Activated CD4-positive, alpha-beta memory T cell treated with anti-CD3 and anti-CD28 coated beads, Interleukin-2, amount 10 ng/mL, durations not matched to agents 7 days and 5 days (primary cell): ENCODE results near the gene PDXP. TPM values are rescaled to one million over a fixed set of nuclear protein-coding genes. Genes with fewer than 3 reads are reported as not detected.

Experiments used
- CTCF ChIA-PET: fragments of 350-600 bp; sonication (Branson Sonifier 250); formaldehyde crosslinking; loops from one replicate; lab custom pipeline; 2021; ENCODE audit warnings: antibody characterized with exemption, inconsistent platforms; lab: Charles Lee
- POLR2A ChIA-PET: fragments of 350-600 bp; sonication (Branson Sonifier 250); formaldehyde crosslinking; loops from one replicate; lab custom pipeline; 2021; ENCODE audit warnings: antibody characterized with exemption; lab: Charles Lee
- DNase-seq: peaks from one replicate; pipeline ENCODE4 v3.0.0-alpha.2; 2020
- H3K27ac Mint-ChIP-seq: one replicate; pipeline ENCODE4 v1.8.0; 2021; ENCODE audit warnings: mild to moderate bottlenecking, mixed read lengths
- H3K27me3 Mint-ChIP-seq: one replicate; pipeline ENCODE4 v1.8.0; 2021; ENCODE audit warnings: mixed read lengths
- H3K36me3 Mint-ChIP-seq: one replicate; pipeline ENCODE4 v1.8.0; 2021; ENCODE audit warnings: low read depth, mixed read lengths
- H3K4me1 Mint-ChIP-seq: one replicate; pipeline ENCODE4 v1.8.0; 2021; ENCODE audit warnings: mixed read lengths
- H3K4me3 Mint-ChIP-seq: one replicate; pipeline ENCODE4 v1.8.0; 2021; ENCODE audit warnings: mild to moderate bottlenecking, mixed read lengths
- H3K9me3 Mint-ChIP-seq: one replicate; pipeline ENCODE4 v1.8.0; 2021; ENCODE audit warnings: mixed read lengths
- total RNA-seq, 2 experiments: library from RNA; stranded (reverse); gene quantifications; one replicate each; pipeline ENCODE4 v1.2.3, GENCODE V29; 2021

PDXP gene
- total RNA-seq, 2 experiments from 2014 or later = 19.1 to 21.6 TPM

DNA sequence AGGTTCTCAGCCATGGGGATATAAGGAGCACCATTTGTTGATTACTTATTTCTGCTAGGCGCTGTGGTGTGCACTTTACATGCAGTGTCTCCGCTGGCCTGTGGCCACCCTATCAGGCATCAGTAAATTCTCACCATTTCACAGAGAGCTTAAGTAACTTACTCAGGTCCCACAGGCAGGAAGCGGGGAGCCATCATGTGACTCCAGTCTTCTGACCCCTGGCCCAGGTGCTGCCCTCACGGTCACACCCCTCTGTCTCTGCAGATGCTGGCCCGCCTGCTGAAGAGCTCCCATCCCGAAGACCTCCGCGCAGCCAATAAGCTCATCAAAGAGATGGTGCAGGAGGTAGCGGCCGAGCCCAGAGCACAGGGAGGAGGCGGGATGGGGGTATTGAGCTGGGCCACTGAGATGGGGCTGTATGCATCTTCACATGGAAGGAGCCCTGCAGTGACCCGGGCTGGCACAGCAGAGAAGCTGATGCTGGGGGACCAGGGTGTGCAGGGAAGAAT lies 37.1 kb upstream of the PDXP start:
- H3K4me1 Mint-ChIP-seq = peaks cover 24% of the 10 kb centered on the region
- H3K9me3 Mint-ChIP-seq = no peaks in the 10 kb centered on the region
- no peak overlapping the region for H3K27ac Mint-ChIP-seq
- CTCF ChIA-PET = interaction anchor here (0.8 to 1.3 kb wide), 4 partner anchors 12 to 22 kb away, joined by 3 to 4 read pairs (median 4); partner anchors contain the start of gene GGA1
- POLR2A ChIA-PET = interaction anchor here (0.9 to 1.0 kb wide), 2 partner anchors 13 to 38 kb away, joined by 3 read pairs; partner anchors contain the start of gene GGA1
- H3K27me3 Mint-ChIP-seq = no peaks in the 10 kb centered on the region
- DNase-seq = no peak
- H3K4me3 Mint-ChIP-seq = no peak overlapping the region
- H3K36me3 Mint-ChIP-seq = peaks cover 25% of the 10 kb centered on the region

DNA sequence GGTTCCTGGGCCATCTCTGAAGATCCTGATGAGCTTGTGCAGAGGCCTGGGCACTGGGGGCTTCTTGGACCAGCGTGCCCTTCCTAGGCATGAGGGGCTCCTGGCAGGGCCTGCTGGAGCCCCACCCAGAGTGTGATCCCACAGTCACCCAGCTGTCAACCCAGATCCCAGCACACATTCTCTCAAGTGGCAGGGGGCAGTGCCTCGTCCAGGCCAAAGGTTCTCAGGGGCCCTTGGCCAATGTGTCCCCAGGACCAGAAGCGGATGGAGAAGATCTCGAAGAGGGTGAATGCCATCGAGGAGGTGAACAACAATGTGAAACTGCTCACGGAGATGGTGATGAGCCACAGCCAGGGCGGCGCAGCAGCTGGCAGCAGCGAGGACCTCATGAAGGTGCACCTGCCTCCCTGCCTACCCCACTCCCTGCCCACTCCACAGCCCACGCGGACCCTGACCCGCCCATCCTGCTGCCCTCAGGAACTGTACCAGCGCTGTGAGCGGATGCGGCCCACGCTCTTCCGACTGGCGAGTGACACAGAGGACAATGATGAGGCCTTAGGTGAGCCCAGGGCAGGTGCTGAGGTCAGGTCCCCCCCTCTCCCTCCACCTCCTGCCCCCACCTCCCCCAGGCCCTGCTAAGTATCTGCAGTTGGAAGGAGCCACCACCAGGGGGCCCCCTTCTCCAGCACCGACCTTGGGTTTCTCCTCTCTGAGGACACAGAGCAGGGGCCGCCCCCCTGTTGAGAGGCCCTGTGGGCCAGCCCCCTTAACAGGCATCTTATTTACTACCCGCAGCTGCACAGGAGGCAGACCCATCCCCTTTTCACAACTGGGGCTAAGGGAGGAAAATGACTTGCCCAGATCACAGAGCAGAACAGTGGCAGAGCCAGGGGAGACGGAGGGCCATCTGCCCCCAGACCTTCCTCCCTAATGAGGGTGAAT lies 35.2 kb upstream of the PDXP start:
- peak overlapping the region; percentile 79 for H3K27ac Mint-ChIP-seq
- H3K27me3 Mint-ChIP-seq = no peaks in the 10 kb centered on the region
- peaks cover 43% of the 10 kb centered on the region for H3K4me1 Mint-ChIP-seq
- DNase-seq = peak; percentile 80
- ChIA-PET POLR2A (no interaction called here), CTCF (interaction anchor here (0.5 to 1.7 kb wide), 9 partner anchors 7 to 58 kb away, joined by 3 to 5 read pairs (median 3); partner anchors contain the start of genes GGA1 and PDXP)
- no peak overlapping the region for H3K4me3 Mint-ChIP-seq
- no peaks in the 10 kb centered on the region for H3K9me3 Mint-ChIP-seq
- peaks cover 21% of the 10 kb centered on the region for H3K36me3 Mint-ChIP-seq

- Mint-ChIP-seq H3K4me1 (peaks cover 47% of the 10 kb centered on the region), H3K4me3 (no peak overlapping the region), H3K27me3 (no peaks in the 10 kb centered on the region), H3K36me3 (peaks cover 21% of the 10 kb centered on the region), H3K9me3 (no peaks in the 10 kb centered on the region), H3K27ac (peak overlapping the region; percentile 79)
- DNase-seq = no peak
- POLR2A ChIA-PET = no interaction called here
- CTCF ChIA-PET = interaction anchor here (0.7 to 1.1 kb wide), 4 partner anchors 9 to 56 kb away, joined by 3 to 4 read pairs (median 3); partner anchors contain the start of gene GGA1
These were observed 34.5 kb upstream of the PDXP start for GRCh38 chr22:37624017-37624365.

DNA sequence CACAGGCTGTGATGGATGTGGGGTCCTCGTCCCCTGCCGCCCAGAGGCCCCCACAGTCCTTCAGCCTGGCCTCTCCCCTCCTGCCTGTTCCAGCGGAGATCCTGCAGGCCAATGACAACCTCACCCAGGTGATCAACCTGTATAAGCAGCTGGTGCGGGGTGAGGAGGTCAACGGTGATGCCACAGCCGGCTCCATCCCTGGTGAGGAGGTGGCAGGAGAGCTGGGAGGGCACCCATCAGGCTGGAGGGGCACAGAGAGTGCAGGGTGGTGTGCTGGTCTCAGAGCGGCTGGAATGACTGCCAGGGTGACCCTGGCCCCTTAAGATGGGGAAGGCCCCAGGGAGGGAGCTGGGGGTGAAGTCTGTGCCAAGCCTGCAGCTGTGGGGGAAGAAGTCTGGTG lies 33.6 kb upstream of the PDXP start:
- no peak overlapping the region for H3K4me3 Mint-ChIP-seq
- H3K27ac Mint-ChIP-seq = peak overlapping the region; percentile 41
- ChIA-PET POLR2A (interaction anchor here (0.9 to 7.5 kb wide), 6 partner anchors 9 to 54 kb away, joined by 3 to 110 read pairs (median 8); partner anchors contain the start of gene SH3BP1), CTCF (interaction anchor here (1.5 to 5.3 kb wide), 4 partner anchors 12 to 57 kb away, joined by 5 to 66 read pairs (median 30); partner anchors contain the start of genes PDXP and SH3BP1)
- peaks cover 21% of the 10 kb centered on the region for H3K36me3 Mint-ChIP-seq
- H3K27me3 Mint-ChIP-seq = no peaks in the 10 kb centered on the region
- no peaks in the 10 kb centered on the region for H3K9me3 Mint-ChIP-seq
- DNase-seq = no peak
- H3K4me1 Mint-ChIP-seq = peaks cover 47% of the 10 kb centered on the region

DNA sequence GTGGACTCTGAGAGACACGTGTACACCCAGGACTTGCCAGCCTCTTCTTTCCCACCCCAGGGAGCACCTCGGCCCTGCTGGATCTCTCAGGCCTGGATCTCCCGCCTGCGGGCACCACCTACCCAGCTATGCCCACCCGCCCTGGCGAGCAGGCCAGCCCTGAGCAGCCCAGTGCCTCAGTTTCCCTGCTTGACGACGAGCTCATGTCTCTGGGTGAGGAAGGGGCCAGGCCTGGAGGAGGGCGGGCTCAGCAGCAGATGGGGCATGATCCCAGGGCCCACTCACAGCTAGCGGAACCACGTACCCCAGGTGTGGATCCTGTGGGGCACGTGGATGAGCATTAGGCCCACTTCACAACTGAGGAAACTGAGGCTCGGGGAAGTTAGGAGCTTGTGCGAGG lies 32.8 kb upstream of the PDXP start:
- Mint-ChIP-seq H3K36me3 (peaks cover 18% of the 10 kb centered on the region), H3K4me1 (peaks cover 47% of the 10 kb centered on the region), H3K27ac (no peak overlapping the region), H3K27me3 (no peaks in the 10 kb centered on the region), H3K4me3 (no peak overlapping the region), H3K9me3 (no peaks in the 10 kb centered on the region)
- CTCF ChIA-PET = interaction anchor here (0.6 to 5.3 kb wide), 8 partner anchors 11 to 219 kb away, joined by 3 to 66 read pairs (median 4); partner anchors contain the start of genes ANKRD54, PDXP and SH3BP1
- POLR2A ChIA-PET = interaction anchor here (0.7 to 7.5 kb wide), 9 partner anchors 8 to 52 kb away, joined by 3 to 110 read pairs (median 6); partner anchors contain the start of genes PDXP and SH3BP1
- no peak for DNase-seq

DNA sequence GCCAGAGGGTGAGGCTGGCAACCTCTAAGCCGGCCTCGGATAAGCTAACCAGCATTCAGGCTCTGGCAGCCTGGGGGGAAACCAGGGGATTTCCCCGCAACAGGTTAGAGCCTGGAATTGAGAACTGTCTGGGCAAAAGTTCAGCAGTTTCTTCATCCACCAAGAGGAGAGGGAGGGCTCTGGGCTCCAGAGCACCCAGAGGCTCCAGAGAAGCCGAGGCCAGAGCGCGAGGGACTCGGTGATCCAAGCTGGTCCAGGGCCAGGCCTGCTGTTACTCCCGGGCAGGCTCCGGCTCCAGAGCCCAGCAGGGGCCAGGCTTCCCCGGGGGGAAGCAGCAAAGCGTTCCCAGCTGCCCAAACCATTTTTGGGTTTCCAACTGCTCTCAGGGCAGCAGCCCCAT lies 32.4 kb upstream of the PDXP start:
- Mint-ChIP-seq H3K9me3 (no peaks in the 10 kb centered on the region), H3K27me3 (no peaks in the 10 kb centered on the region), H3K4me1 (peaks cover 47% of the 10 kb centered on the region), H3K36me3 (peaks cover 17% of the 10 kb centered on the region), H3K27ac (no peak overlapping the region), H3K4me3 (no peak overlapping the region)
- ChIA-PET CTCF (interaction anchor here (0.6 to 5.3 kb wide), 8 partner anchors 10 to 218 kb away, joined by 3 to 66 read pairs (median 6); partner anchors contain the start of genes ANKRD54, PDXP and SH3BP1), POLR2A (interaction anchor here (0.7 to 7.5 kb wide), 8 partner anchors 9 to 49 kb away, joined by 3 to 110 read pairs (median 6); partner anchors contain the start of genes LGALS1, PDXP and SH3BP1)
- no peak for DNase-seq

DNA sequence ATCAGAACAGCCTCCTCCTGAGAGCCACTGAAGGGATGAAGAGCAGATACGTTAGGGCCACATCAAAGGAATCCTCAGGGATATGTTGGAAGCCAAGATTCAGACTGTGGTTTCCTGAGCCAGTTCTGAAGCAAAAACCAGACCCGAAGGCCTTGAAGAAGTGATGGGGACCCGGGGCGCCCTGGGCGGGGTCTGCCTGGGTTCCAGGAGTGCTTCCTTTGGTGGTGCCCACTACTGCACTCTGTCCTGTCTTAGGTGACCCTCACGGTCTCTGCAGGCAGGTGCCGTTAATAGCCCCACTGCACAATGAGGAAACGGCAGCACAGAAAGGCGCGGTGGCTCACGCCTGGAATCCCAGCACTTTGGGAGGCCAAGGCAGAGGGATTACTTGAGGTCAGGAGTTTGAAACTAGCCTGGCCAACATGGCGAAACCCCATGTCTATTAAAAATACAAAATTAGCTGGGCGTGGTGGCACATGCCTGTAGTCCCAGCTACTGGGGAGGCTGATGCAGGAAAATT lies 31.9 kb upstream of the PDXP start:
- H3K36me3 Mint-ChIP-seq = peaks cover 17% of the 10 kb centered on the region
- no peaks in the 10 kb centered on the region for H3K9me3 Mint-ChIP-seq
- no peak for DNase-seq
- POLR2A ChIA-PET = interaction anchor here (0.7 to 7.5 kb wide), 14 partner anchors 9 to 181 kb away, joined by 3 to 110 read pairs (median 6); partner anchors contain the start of genes GCAT, GGA1, LGALS1 and PDXP
- H3K27me3 Mint-ChIP-seq = no peaks in the 10 kb centered on the region
- H3K4me1 Mint-ChIP-seq = peaks cover 48% of the 10 kb centered on the region
- CTCF ChIA-PET = interaction anchor here (0.6 to 5.3 kb wide), 13 partner anchors 10 to 706 kb away, joined by 3 to 66 read pairs (median 4); partner anchors contain the start of genes GGA1, PDXP and SH3BP1
- peak overlapping the region; percentile 84 for H3K27ac Mint-ChIP-seq
- H3K4me3 Mint-ChIP-seq = no peak overlapping the region

- Mint-ChIP-seq H3K36me3 (peaks cover 17% of the 10 kb centered on the region), H3K27me3 (no peaks in the 10 kb centered on the region), H3K4me1 (peaks cover 53% of the 10 kb centered on the region), H3K9me3 (no peaks in the 10 kb centered on the region), H3K27ac (peak overlapping the region; percentile 84), H3K4me3 (no peak overlapping the region)
- ChIA-PET CTCF (interaction anchor here (0.6 to 5.3 kb wide), 13 partner anchors 9 to 705 kb away, joined by 3 to 66 read pairs (median 4); partner anchors contain the start of genes GGA1, PDXP and SH3BP1), POLR2A (interaction anchor here (1.0 to 7.5 kb wide), 12 partner anchors 8 to 180 kb away, joined by 3 to 110 read pairs (median 6); partner anchors contain the start of genes GCAT, GGA1, LGALS1 and NOL12)
- DNase-seq = no peak
These were observed 31.4 kb upstream of the PDXP start for GRCh38 chr22:37627121-37627520.

DNA sequence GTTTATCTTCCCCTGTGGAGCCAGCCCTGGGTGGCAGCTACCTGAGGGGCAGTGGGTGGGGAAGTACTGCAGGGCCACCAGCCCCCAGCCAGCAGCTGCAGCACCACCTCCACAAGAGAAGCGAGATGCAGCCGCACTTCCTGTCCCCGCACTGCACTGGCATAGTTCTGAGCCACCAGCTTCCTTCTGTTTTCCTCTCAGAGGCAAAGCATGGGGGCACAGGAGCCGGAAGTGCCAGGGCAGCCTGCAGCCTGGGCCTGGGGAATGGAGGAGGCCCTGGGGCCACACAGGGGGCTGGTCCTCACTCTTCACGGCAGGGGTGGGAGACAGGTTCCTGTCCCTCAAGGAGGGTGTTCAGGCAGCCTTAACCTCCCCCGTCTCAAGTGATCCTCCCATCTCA lies 31.0 kb upstream of the PDXP start:
- Mint-ChIP-seq H3K27ac (peak overlapping the region; percentile 84), H3K27me3 (no peaks in the 10 kb centered on the region), H3K36me3 (peaks cover 17% of the 10 kb centered on the region), H3K9me3 (no peaks in the 10 kb centered on the region), H3K4me1 (peaks cover 57% of the 10 kb centered on the region), H3K4me3 (no peak overlapping the region)
- ChIA-PET CTCF (interaction anchor here (0.6 to 5.3 kb wide), 12 partner anchors 9 to 222 kb away, joined by 3 to 66 read pairs (median 4); partner anchors contain the start of genes GGA1, PDXP and SH3BP1), POLR2A (interaction anchor here (1.0 to 7.5 kb wide), 12 partner anchors 9 to 180 kb away, joined by 3 to 110 read pairs (median 6); partner anchors contain the start of genes GCAT, GGA1, LGALS1 and NOL12)
- DNase-seq = peak; percentile 63

DNA sequence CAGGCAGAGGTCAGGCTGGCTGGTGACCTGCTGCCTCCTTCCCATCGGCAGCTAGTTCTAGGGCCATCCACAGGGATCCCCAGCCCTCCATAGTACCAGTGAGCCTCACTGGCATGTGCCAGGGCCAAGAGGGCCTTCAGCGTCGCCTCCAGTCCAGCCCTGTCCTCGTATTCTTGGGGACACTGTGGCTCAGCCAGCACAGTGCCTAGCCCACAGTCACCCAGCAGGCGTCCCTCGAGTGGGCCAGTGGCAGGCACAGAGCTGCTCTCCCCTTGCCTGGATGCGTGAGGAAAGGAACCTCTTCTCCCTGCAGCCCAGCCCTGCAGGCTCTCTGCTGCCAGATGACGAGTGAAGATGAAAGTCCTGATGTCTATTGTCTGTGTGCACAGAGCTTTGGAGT lies 29.7 kb upstream of the PDXP start:
- peaks cover 64% of the 10 kb centered on the region for H3K4me1 Mint-ChIP-seq

DNA sequence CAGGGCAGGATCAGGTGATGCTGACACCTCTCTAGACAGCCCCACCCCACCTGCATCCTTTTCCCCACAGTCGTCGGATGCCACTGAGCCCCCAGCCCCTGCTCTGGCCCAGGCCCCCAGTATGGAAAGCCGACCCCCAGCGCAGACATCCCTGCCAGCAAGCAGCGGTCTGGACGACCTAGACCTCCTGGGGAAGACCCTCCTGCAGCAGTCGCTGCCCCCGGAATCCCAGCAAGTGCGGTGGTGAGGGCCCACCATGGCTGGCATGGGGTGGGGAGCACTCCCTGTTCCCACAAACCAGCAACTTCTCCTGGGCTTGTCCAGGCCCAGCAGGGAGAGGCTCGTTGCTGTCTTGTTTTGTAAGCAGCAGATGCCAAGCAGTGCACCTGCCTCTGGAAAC lies 28.6 kb upstream of the PDXP start:
- Mint-ChIP-seq H3K4me1 (peaks cover 70% of the 10 kb centered on the region), H3K36me3 (peaks cover 12% of the 10 kb centered on the region), H3K9me3 (no peaks in the 10 kb centered on the region), H3K27me3 (no peaks in the 10 kb centered on the region), H3K27ac (no peak overlapping the region), H3K4me3 (no peak overlapping the region)
- DNase-seq = no peak
- ChIA-PET POLR2A (interaction anchor here (1.3 to 7.5 kb wide), 4 partner anchors 10 to 45 kb away, joined by 3 to 110 read pairs (median 18); partner anchors contain the start of genes LGALS1, PDXP and SH3BP1), CTCF (interaction anchor here (1.3 to 16.0 kb wide), 5 partner anchors 7 to 50 kb away, joined by 4 to 301 read pairs (median 8); partner anchors contain the start of genes GGA1, LGALS1, NOL12 and SH3BP1)

More for the DNA sequence above, 29.7 kb upstream of the PDXP start:
- no peaks in the 10 kb centered on the region for H3K9me3 Mint-ChIP-seq
- CTCF ChIA-PET = interaction anchor here (0.7 to 5.3 kb wide), 6 partner anchors 8 to 53 kb away, joined by 3 to 66 read pairs (median 17); partner anchors contain the start of genes GGA1, PDXP and SH3BP1
- H3K27me3 Mint-ChIP-seq = no peaks in the 10 kb centered on the region
- DNase-seq = no peak
- peak overlapping the region; percentile 84 for H3K27ac Mint-ChIP-seq
- no peak overlapping the region for H3K4me3 Mint-ChIP-seq
- POLR2A ChIA-PET = interaction anchor here (1.8 to 7.5 kb wide), 5 partner anchors 11 to 57 kb away, joined by 4 to 110 read pairs (median 15); partner anchors contain the start of genes GGA1, LGALS1, NOL12 and PDXP
- peaks cover 13% of the 10 kb centered on the region for H3K36me3 Mint-ChIP-seq
